ENCODE measurements around the gene TCERG1L.

The TCERG1L gene

DNA sequence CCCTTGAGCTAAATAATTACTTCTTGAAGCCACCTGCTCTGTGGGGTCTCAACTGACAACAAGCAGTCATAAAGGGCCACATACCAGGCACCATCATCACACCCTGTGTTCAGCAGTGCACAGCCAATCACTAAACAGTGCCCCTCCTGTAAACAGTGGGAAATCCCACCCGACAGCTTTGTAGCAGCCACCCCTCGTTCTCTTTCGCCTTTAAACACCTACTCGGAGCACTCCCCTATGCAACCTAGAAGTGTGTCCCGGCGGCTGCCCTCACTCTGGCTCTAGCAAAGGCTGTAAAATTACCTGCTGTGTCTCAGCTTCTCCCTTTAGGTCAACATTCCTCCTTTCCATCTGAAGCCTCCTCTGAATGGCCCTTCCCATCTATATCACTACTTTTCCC, 111.9 kb downstream of the TCERG1L start:
- Histone ChIP-seq H3K27ac (no peak overlapping the region), H3K4me3 (no peak overlapping the region)

GRCh38 chr10:131198843-131199242, 112.7 kb downstream of the TCERG1L start:
- H3K4me3 ChIP-seq = no peak overlapping the region
- H3K27ac ChIP-seq = no peak overlapping the region

- no peak overlapping the region for H3K4me3 ChIP-seq
- no peak overlapping the region for H3K27ac ChIP-seq
Measured at GRCh38 chr10:131198401-131198800, 113.1 kb downstream of the TCERG1L start.

GRCh38 chr10:131196176-131196885, 115.2 kb downstream of the TCERG1L start:
- Histone ChIP-seq H3K4me3 (no peak overlapping the region), H3K27ac (no peak overlapping the region)

DNA sequence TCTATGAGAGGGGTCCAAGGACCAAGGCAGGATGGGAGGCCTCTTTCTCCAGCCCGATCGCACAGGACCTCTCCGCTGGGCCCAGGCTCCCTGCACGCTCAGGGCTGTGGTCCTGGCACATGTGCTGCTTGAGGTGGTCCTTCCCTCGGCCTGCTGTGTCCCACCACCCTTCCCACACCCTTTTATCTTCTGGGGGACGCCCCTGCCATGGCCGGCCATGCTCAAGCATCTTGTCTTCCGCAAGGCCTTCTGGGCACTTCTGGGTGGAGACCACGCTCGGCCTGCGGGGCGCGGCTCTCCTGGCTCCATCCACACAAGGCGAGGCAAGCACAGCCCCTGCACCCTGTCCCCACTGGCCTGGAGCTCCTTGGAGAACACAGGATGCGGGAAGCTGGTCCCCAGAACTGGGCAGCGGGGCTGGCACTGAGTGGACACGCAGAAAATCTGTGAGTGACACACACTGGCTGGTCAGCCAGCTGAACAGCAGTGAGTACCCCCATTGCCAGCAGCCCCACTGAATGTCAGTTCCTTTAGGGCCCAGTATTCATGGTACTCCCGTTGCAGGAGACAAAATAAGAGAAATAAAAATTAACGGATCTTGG, 115.9 kb downstream of the TCERG1L start:
- no peak overlapping the region for H3K4me3 ChIP-seq
- H3K27ac ChIP-seq = no peak overlapping the region

DNA sequence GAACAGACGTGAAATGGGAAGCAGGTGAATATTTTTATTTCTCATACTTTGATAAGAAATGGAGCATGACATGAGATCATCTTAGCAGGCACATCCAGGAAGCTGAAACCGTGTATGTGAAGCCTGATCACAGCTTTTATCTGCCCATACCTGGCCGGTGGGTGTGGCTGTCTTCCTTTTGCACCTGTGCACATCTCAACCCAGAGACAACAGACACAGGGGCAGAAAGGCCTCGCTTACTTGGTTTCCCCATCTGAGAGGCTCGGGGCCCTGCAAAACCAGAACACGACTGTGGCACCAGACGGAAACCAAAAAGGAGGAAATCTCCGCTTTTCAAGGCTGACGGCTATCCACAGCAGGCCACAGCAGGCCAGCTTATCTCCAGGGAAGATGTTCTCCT, 116.4 kb downstream of the TCERG1L start:
- H3K4me3 ChIP-seq = no peak overlapping the region
- no peak overlapping the region for H3K27ac ChIP-seq

DNA sequence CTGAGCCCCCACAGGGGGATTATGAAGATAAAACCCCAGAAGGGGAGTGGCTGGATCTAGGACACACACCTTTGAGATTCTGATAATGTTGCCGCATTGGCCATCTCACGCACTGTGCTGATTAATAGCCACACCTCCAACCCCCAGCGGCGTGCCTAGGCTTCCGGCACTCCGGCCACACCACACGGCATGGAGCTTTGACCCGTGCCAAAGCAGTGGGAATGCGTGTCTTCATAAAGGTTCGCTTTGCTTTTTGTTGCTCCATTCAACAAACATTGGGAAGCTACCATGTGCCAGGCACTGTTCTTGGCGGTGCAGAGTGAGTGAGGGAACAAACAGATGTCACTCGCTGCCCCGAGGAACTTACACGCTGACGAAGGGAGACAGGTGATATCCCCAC, 117.6 kb downstream of the TCERG1L start:
- no peak overlapping the region for H3K27ac ChIP-seq
- H3K4me3 ChIP-seq = no peak overlapping the region

DNA sequence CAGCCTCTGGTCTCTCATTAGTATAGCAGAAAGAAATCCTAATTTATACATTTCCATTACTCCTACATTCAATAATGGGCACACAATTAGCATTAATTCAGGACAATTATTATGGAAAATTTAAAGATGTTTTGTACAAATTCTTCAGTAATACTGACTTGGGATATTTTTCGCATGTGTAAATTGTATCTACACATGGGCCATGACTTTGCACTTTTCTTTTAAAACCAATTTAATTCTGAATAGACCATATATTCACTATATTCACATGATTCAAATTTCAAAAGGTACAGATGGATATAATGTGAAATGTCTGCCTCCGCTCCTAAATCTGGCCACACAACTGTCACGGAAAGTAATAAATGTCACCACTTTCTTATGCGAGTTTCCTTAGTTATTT, 123.0 kb downstream of the TCERG1L start:
- no peak overlapping the region for H3K4me3 ChIP-seq
- no peak overlapping the region for H3K27ac ChIP-seq

DNA sequence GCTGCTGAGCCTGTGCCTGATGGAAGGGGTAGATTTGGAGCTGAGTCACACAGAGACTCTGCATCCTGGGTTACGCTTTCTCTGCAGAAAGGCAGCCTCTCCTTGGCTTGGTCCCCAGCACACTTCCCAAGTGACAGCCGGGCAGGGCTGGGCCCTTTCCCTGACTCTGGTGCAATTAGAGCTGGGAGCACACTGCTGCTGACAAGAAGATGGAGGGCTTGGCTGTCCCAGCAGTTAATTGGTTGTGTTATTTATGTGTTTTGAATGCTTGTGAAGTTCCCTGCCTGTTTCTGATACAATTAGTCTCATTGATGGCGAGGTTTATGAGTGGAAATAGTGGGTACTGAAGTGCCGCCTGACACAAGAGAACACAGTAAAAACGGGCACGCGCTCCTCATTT, 123.6 kb downstream of the TCERG1L start:
- Histone ChIP-seq H3K4me3 (no peak overlapping the region), H3K27ac (no peak overlapping the region)

DNA sequence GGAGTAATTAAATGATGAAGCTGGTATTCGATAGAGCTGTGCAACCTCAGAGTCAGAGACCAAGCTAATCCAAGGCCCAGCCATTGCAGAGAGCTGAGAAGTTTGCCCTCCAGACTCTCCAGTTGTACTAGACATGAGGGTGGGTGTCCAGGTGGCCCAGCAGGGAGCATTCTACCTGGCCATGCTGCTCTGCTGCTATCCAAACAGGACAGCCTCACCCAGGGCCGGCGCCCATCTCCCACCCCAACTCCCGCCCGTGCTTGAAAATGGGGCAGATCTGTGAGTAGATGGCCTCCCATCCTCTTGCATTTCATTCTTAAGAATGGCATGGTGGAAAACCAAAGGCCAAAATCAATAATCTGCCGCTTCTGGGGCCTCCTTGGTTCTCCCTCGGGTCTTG, 124.2 kb downstream of the TCERG1L start:
- Histone ChIP-seq H3K4me3 (no peak overlapping the region), H3K27ac (no peak overlapping the region)

GRCh38 chr10:131186547-131187253, 124.8 kb downstream of the TCERG1L start:
- Histone ChIP-seq H3K27ac (no peak overlapping the region), H3K4me3 (no peak overlapping the region)

DNA sequence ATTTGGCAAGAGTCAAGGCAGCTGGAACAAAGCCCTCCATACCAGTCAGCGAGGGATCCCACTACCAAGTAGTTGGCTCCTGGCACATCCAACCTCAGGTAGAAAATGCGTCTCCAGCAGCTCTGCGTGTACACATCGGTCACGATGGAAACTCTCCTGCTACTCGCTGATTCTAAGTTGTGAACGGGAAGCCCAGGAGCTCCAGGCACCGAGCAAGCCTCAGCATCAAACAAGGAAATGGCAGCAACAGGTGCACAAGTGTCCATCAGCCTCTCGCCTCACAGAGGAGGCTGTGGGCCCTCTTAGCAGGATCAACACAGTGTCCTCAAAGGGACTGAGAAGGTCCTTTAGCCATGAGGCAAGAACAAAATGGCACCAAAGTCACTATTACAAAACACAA, 127.0 kb downstream of the TCERG1L start:
- Histone ChIP-seq H3K4me3 (no peak overlapping the region), H3K27ac (no peak overlapping the region)

GRCh38 chr10:131183546-131184045, 127.9 kb downstream of the TCERG1L start:
- H3K4me3 ChIP-seq = no peak overlapping the region
- H3K27ac ChIP-seq = no peak overlapping the region

GRCh38 chr10:131181456-131181855, 130.1 kb downstream of the TCERG1L start:
- Histone ChIP-seq H3K27ac (no peak overlapping the region), H3K4me3 (no peak overlapping the region)

GRCh38 chr10:131180740-131181415, 130.6 kb downstream of the TCERG1L start:
- Histone ChIP-seq H3K27ac (no peak overlapping the region), H3K4me3 (no peak overlapping the region)

DNA sequence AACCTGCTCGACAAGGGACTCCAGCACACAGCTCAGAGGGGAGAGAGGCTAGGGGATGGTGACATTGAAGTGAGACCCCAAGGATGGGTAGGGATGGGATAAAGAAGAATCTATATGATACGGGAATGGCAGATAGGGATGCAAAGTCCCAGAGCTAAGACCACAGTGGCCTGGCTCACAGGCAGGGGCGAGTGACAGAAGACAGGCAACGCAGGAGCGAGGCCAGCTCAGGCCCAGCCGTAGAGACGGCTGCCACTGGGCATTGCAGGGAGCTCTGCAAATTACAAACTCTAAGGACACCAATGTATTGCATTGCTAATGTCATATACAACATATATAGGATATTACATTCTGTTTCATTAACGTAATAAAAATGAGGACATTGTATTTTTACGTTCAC, 131.4 kb downstream of the TCERG1L start:
- Histone ChIP-seq H3K27ac (no peak overlapping the region), H3K4me3 (no peak overlapping the region)

- no peak overlapping the region for H3K27ac ChIP-seq
Measured at GRCh38 chr10:131179361-131179760, 132.2 kb downstream of the TCERG1L start.

GRCh38 chr10:131178521-131179331, 132.8 kb downstream of the TCERG1L start:
- no peak overlapping the region for H3K27ac ChIP-seq
- H3K4me3 ChIP-seq = no peak overlapping the region

More at GRCh38 chr10:131179361-131179760, 132.2 kb downstream of the TCERG1L start:
- H3K4me3 ChIP-seq = no peak overlapping the region

GRCh38 chr10:131177431-131178327, 133.8 kb downstream of the TCERG1L start:
- no peak overlapping the region for H3K4me3 ChIP-seq

More at GRCh38 chr10:131177431-131178327, 133.8 kb downstream of the TCERG1L start:
- no peak overlapping the region for H3K27ac ChIP-seq

Measured in skin epidermis (tissue), 12 donors.